ENCODE results near the gene STXBP1. TPM values are rescaled to one million over a fixed set of nuclear protein-coding genes. Genes with fewer than 3 reads are reported as not detected.
A peak's percentile ranks its signal among the peaks of the same experiment; 100 is the strongest.

The STXBP1 gene
- total RNA-seq: 100 to 1,000 TPM in 2 of 6 donors, 10 to 100 TPM in 4; 44.6 to 124 (median 76.1) TPM

DNA sequence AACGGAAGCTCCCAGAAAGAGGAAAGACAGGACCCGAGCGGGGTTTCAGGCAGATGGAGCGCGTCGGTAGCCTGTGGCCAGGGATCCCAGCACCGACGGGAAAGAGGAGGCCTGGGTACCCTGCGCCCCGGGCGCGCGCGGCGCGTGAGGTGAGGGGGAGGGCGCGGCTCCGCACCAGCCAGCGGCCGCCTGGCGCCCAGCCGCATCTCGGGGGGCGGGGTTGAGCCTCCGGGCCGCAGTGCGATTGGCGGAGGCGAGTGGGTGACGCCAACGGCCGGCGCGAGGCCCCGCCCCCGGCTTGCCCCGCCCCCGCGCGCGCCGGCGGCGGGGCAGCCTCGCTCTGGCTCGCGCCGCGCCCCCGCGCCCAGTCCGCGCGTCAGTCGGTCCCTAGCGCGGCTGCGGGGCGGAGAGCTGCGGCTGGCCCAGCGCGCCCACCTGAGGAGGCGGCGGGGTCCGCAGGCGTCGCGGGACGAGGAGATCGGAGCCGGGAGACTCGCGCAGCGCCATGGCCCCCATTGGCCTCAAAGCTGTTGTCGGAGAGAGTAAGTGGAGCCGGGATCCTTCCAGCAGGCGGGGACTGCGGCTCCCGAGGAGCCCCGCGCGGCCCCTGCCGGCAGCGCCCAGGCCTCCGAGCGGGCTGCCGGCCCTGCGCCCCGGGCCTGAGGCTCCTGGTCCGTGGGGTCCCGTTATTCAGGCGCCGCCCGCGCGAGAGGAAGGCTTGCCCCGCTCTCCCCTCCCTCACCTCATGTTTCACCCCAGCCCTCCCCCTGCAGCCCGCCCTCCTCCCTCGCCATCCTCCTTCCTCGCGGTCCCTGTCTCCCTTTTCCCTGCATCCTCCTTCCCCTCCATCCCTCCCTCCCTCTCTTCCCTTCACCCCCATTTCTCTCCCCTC lies at the start of gene STXBP1:
TSS of gene STXBP1 (plus strand) at position 379 of the 892 bp plus-strand sequence. CDS start at position 506, 127 bp downstream.
- peaks cover 0 to 4% (median 0%) of the 10 kb centered on the region in 4 donors for H3K27me3 ChIP-seq
- no peaks in the 10 kb centered on the region for H3K9me3 ChIP-seq
- H3K4me3 ChIP-seq: peak within 1 kb of the TSS; percentile 82 to 96 (median 92)
- DNase-seq (peak; percentile 87 to 98), ATAC-seq (ENCODE audit: low FRiP score in 2 of 2) (peak; percentile 87 to 95)
- peak within 1 kb of the TSS; percentile 85 to 98 (median 91) for H3K27ac ChIP-seq
- H3K4me1 ChIP-seq: peaks cover 27 to 48% (median 37%) of the 10 kb centered on the region in 4 donors
- H3K36me3 ChIP-seq: no peaks in the 10 kb centered on the region
- TF ChIP-seq, protein P1, sequence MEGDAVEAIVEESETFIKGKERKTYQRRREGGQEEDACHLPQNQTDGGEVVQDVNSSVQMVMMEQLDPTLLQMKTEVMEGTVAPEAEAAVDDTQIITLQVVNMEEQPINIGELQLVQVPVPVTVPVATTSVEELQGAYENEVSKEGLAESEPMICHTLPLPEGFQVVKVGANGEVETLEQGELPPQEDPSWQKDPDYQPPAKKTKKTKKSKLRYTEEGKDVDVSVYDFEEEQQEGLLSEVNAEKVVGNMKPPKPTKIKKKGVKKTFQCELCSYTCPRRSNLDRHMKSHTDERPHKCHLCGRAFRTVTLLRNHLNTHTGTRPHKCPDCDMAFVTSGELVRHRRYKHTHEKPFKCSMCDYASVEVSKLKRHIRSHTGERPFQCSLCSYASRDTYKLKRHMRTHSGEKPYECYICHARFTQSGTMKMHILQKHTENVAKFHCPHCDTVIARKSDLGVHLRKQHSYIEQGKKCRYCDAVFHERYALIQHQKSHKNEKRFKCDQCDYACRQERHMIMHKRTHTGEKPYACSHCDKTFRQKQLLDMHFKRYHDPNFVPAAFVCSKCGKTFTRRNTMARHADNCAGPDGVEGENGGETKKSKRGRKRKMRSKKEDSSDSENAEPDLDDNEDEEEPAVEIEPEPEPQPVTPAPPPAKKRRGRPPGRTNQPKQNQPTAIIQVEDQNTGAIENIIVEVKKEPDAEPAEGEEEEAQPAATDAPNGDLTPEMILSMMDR (IDR thresholded peaks at IDR 0.05): peak in 4 of 6 experiments; percentile 23 to 61 (median 36)
- TF ChIP-seq EP300 (IDR thresholded peaks at IDR 0.05) (no peak), POLR2AphosphoS5 (IDR thresholded peaks at IDR 0.05) (peak; percentile 31 to 85), POLR2A (IDR thresholded peaks at IDR 0.05) (peak in 3 of 4 donors; percentile 66 to 90 (median 68))
- WGBS, 2 donors: 0 to 1% methylated on average over 33 to 49 of the region's 102 CpGs

DNA sequence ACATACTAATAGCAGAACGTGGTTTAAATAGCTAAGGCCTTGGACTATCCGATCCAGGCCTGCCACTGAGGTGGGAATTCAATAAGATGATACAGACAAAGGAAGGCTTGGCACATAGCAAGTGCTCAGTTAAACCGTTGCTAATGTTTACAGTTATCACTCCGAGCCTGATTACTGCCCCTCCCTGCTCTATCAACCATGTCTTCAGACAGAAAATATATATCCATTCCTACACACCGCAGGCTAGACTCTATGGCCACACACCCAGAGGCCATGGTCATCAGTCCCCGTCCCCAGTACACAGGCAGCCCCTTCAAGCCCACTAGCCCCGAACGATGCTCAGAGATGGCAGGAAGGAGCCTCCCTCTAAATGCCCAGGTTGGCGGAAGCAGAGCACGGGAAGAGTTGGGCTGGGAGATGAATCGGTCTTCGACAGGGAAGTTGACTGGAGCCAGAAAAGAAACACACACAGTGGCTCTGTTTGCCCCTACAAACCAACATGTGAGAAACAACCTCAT lies 49.7 kb upstream of the STXBP1 start:
- WGBS, 2 donors: 44 to 52% methylated on average over 12 of the region's 12 CpGs
- DNase-seq (no peak), ATAC-seq (ENCODE audit: low FRiP score in 2 of 2) (no peak)
- peaks cover 79 to 96% (median 86%) of the 10 kb centered on the region in 4 donors for H3K4me1 ChIP-seq
- H3K9me3 ChIP-seq: no peaks in the 10 kb centered on the region
- H3K27me3 ChIP-seq: no peaks in the 10 kb centered on the region
- no peak overlapping the region for H3K4me3 ChIP-seq
- H3K27ac ChIP-seq: peak overlapping the region; percentile 87 to 97 (median 92)
- TF ChIP-seq POLR2A (IDR thresholded peaks at IDR 0.05) (peak in 1 of 4 donors; percentile 22), EP300 (IDR thresholded peaks at IDR 0.05) (no peak)
- H3K36me3 ChIP-seq: peaks cover 0 to 35% (median 11%) of the 10 kb centered on the region in 4 donors

DNA sequence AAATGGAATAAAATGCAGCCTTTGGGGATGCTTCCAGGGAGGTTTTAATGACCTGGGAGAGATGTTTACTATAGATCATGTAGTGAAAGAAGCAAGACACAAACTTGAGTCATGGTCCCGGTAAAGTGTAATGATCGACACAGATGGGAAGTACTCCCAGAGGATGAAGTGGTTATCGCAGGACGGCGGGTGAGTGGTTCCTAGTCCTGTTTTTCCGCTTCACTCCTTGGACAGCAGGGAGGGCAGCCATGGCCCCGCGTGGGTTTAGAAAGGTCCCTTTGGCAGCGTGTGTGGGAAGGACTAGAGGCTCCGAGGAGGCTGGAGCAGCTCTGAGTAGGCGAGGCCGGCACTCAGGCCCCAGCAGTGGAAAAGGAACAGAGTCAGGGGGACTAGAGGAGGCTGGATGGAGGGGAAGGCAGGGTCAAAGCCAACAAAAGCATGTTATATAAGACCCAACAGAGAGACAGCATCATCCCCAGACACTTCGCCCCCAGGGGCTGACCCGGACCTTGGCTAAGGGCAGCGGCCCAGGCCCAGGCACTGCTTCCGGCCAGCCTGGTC lies 49.2 kb upstream of the STXBP1 start:
- H3K27me3 ChIP-seq: no peaks in the 10 kb centered on the region
- peak in 1 of 2 donors; percentile 43 for ATAC-seq (ENCODE audit: low FRiP score in 2 of 2)
- TF ChIP-seq POLR2AphosphoS5 (IDR thresholded peaks at IDR 0.05) (peak; percentile 43 to 76), POLR2A (IDR thresholded peaks at IDR 0.05) (no peak), EP300 (IDR thresholded peaks at IDR 0.05) (peak in 2 of 4 donors; percentile 52 to 70)
- TF ChIP-seq, protein P1 (IDR thresholded peaks at IDR 0.05): peak in 4 of 6 experiments; percentile 13 to 40 (median 24)
- H3K9me3 ChIP-seq: no peaks in the 10 kb centered on the region
- H3K27ac ChIP-seq: peak overlapping the region; percentile 87 to 97 (median 92)
- H3K36me3 ChIP-seq: peaks cover 0 to 35% (median 11%) of the 10 kb centered on the region in 4 donors
- H3K4me1 ChIP-seq: peaks cover 73 to 94% (median 80%) of the 10 kb centered on the region in 4 donors
- peak in 1 of 2 donors; percentile 64 for DNase-seq
- peak overlapping the region in 1 of 4 donors; percentile 7 for H3K4me3 ChIP-seq
- WGBS, 2 donors: 38 to 40% methylated on average over 16 of the region's 16 CpGs

DNA sequence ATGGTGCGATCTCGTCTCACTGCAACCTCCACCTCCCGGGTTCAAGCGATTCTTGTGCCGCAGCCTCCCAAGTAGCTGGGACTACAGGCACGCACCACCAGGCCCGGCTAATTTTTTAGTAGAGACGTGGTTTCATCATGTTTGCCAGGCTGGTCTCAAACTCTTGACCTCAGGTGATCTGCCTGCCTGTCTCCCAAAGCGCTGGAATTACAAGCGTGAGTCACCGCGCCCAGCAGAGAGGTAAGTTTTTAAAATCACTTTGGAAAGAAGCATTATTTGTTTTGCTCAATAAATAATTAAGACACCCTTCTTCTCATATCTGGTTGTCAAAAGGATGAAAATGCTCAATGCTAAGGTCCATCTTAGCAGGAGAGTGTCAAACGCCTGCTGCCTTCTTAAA lies 48.5 kb upstream of the STXBP1 start:
- Histone ChIP-seq H3K36me3 (peaks cover 0 to 35% (median 11%) of the 10 kb centered on the region in 4 donors), H3K4me1 (peaks cover 67 to 94% (median 74%) of the 10 kb centered on the region in 4 donors), H3K27ac (peak overlapping the region; percentile 87 to 97 (median 92)), H3K27me3 (no peaks in the 10 kb centered on the region), H3K4me3 (no peak overlapping the region), H3K9me3 (no peaks in the 10 kb centered on the region)
- WGBS, 2 donors: 65 to 78% methylated on average over 13 of the region's 13 CpGs
- TF ChIP-seq, protein P1 (IDR thresholded peaks at IDR 0.05): no peak
- TF ChIP-seq POLR2AphosphoS5 (IDR thresholded peaks at IDR 0.05) (no peak), POLR2A (IDR thresholded peaks at IDR 0.05) (no peak), EP300 (IDR thresholded peaks at IDR 0.05) (no peak)
- ATAC-seq (ENCODE audit: low FRiP score in 2 of 2) (no peak), DNase-seq (no peak)

DNA sequence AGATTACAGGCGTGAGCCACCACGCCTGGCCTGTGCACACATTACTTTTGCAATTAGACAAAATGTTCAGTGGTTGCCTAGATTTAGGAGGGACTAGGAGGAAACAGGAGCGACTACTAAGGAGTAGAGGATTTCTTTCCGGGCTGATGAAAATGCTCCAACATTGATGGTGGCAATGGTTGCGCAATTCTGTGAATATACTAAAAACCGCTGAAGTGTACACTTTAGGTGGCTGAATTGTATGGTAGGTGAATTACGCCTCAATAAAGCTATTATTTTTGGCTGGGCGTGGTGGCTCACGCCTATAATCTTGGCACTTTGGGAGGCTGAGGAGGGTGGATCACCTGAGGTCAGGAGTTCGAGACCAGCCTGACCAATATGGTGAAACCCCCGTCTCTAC lies 46.8 kb upstream of the STXBP1 start:
- Histone ChIP-seq H3K9me3 (no peaks in the 10 kb centered on the region), H3K4me3 (no peak overlapping the region), H3K4me1 (peaks cover 58 to 88% (median 66%) of the 10 kb centered on the region in 4 donors), H3K36me3 (peaks cover 0 to 21% (median 4%) of the 10 kb centered on the region in 4 donors), H3K27me3 (no peaks in the 10 kb centered on the region), H3K27ac (peak overlapping the region; percentile 94 to 97 (median 96))
- ATAC-seq (ENCODE audit: low FRiP score in 2 of 2) (no peak), DNase-seq (no peak)
- no peak for TF ChIP-seq POLR2AphosphoS5 (IDR thresholded peaks at IDR 0.05)
- no peak for TF ChIP-seq POLR2A (IDR thresholded peaks at IDR 0.05)
- no peak for TF ChIP-seq EP300 (IDR thresholded peaks at IDR 0.05)
- TF ChIP-seq, protein P1 (IDR thresholded peaks at IDR 0.05): no peak
- 74 to 83% methylated on average over 11 of the region's 11 CpGs for WGBS, 2 donors
